Measurements from ENCODE around the gene ACOX3. TPM values are rescaled to one million over a fixed set of nuclear protein-coding genes. Genes with fewer than 3 reads are reported as not detected.
A peak's percentile ranks its signal among the peaks of the same experiment; 100 is the strongest.
"Not testable (repeated sequence)": the region's sequence is repeated elsewhere in the genome, so short reads cannot be mapped to it uniquely, and the experiment has no call there.

Gene ACOX3
- polyA plus RNA-seq, 10 donors, result 12.6 to 20.2 (median 15.5) TPM

DNA sequence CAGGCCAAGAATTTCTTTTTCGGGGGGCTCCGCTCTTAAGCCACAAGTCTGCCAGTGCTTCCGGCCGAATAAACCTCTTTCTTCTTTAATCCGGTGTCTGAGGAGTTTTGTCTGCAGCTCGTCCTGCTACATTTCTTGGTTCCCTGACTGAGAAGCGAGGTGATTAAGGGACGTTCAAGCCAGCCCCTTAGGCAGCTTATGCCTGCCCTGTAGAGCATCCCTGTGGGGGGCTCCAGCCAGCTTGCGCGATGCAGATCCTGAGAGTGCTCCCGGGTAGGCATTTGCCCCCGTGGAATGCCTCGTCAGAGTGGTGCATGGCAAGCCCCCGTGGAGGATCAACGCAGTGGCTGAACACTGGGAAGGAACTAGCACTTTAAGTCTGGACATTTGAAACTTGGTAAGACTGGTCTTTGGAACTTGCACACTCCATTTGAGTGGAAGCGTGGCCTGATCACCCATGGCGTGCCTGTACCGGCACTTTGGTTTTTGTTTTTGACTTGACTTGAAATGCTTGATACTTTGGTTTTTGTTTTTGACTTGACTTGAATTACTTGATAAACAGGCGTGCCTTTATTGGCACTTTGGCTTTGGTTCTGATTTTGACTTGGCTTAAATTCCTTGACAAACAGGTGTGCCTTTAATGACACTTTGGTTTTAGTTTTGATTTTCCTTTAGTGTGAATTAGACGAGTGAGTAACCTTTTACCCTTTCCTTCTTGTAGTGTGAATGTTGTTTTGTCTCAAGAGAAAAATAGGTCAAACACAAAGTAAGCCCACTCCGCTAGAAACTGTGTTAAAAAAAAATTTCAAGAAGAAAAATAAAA is 6.1 kb downstream of the ACOX3 start:
- DNase-seq, result no peak

DNA sequence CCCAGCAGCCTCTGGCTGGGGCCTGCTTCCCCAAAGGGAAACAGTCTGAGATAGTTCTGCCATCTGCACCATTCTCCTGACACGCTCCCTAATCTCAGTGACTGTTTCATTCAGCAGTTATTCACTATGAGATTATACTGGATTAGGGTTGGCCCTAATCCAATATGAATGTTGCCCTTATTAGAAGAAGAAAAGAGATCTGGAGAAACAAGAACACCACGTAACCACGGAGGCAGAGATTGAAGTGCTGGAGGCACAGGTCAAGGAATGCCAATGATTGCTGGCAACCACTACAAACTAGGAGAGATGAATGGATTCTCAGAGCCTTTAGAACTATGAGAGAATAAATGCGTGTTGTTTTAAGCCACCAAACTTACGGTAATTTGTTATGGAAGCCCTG is 7.4 kb downstream of the ACOX3 start:
- DNase-seq, result no peak

DNA sequence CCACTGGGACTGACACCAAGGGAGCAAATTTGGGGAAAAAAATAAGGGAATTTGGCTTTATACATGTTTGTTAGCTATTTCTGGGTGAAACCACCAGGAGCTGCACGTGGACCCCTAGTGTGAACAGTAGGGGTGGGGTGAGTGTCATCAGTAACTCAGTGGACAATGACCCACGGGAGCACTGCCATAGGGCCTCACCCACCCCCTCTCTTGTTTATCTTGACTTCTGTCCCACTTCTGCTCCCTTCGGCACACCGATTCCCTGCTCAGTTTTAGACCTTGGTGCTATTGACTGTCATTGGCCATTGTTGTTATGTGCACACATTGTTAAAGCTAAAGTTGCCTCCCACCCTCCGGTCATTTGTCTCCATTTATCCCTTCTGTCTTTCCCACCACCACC is 9.0 kb downstream of the ACOX3 start:
- DNase-seq, result no peak

DNA sequence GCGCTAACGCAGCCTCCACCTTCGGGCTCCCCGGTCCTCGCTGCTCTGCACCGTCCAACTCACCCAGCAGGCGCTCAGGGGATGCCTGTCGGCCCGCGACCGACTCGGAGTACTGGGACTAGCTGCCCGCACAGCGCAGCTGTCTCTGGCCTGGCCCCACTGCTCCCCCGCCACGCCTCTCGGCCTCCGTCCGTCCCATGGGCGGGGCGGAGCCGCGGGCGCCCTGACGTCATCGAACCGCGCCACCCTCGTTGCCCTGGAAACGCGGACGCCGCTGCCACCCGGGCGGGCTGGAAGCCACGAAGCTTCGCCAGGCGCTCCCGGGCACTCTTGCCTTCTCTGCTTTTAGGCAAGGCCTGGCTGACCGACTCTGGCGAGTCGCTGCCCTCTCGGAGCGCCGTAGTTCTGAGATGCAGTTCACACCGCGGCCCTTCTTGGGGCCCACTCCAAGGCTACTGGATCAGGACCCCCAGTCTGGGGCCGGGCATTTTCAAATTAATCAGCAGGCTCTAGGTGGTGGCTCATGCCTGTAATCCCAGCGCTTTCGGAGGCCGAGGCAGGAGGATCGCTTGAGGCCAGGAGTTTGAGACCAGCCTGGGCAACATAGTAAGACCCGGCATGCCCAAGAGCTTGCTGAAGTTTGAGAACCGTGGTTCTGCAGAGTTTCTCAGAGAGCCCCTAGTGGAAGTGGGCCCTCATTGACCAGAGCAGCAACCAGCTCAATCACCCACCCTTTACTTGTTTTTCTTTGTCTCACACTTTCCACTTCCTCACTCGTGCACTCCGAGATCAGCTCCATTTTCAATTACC is 12.0 kb downstream of the ACOX3 start:
- DNase-seq, result peak; percentile 83 to 95 (median 89)

DNA sequence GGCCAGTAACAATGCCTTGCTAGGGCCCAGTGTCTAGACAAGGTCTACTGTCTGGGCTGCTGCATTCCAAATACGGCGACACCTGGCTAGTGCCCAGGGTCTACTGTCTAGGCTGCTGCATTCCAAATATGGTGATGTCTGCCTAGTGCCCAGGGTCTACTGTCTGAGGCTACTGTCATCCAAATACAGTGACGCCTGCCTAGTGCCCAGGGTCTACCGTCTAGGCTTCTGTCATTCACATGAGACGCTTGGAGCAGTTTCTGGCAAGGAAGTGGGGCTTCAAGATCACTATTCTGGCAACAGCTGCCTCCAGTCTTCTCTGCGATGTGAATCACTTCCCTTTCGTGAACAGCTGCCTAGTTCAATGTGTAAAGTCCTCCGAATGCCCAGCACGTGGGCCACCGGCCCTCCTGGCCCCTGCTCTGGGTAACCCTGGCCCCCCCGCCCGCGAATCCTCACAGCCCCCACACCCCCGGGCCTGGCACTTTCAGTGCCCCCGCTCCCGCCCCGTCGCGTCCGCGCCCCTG is 12.7 kb downstream of the ACOX3 start:
- peak; percentile 61 to 82 (median 69) for DNase-seq

DNA sequence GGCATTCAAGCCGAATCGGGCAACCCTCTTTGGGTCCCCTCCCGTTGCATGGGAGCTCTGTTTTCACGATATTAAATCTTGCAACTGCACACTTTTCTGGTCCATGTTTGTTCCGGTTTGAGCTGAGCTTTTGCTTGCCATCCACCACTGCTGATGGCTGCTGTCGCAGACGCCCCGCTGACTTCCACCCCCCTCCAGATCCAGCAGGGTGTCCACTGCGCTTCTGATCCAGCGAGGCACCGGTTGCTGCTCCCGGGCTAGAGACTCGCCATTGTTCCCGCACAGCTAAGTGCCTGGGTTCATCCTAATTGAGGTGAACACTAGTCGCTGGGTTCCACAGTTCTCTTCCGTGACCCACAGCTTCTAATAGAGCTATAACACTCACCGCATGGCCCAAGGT is 13.3 kb downstream of the ACOX3 start:
- DNase-seq, result no peak

DNA sequence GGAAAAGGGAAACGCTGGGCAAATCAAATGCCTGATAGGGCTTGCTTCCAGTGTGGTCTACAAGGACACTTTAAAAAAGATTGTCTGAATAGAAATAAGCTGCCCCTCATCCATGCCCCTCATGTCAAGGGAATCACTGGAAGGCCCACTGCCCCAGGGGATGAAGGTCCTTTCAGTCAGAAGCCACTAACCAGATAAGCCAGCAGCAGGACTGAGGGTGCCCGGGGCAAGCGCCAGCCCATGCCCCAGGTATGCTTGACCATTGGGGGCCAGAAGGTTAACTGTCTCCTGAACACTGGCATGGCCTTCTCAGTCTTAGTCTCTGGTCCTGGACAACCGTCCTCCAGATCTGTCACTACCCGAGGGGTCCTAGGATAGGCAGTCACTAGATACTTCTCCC is 17.7 kb downstream of the ACOX3 start:
- DNase-seq, result no peak

DNA sequence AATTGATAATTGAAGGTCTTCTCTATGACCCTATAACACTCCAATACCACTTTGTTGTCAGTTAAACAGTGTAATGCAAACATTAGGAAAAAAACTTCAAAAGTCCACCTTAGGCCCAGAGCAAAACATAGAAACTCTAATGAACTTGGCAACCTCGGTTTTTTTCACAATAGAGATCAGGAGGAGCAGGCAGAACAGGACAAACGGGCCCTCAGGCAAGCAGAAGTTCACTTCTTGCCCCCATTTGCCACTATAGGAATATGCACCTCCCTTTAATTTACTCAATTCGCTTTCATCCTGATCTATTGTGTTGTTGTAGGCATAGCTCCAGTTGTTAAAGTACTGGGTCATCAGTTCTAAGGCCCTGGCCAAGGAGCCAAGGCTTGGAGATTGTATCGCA is 18.2 kb downstream of the ACOX3 start:
- no peak for DNase-seq

DNA sequence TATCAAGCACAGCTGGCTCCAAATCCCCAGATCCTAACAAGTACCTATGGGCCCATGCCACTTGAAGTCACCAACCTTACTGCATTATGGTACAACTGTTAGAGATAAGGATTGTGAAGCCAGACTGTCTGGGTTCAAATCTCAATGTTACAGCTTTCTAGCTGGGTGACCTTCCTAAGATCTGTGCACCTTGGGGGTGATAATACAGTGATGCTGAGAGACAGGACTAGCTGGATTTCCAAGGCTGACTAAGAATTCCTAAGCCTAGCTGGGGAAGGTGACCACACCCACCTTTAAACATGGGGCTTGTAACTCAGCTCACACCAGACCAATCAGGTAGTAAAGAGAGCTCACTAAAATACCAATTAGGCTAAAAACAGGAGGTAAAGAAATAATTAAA is 20.4 kb downstream of the ACOX3 start:
- not testable (repeated sequence) for DNase-seq

DNA sequence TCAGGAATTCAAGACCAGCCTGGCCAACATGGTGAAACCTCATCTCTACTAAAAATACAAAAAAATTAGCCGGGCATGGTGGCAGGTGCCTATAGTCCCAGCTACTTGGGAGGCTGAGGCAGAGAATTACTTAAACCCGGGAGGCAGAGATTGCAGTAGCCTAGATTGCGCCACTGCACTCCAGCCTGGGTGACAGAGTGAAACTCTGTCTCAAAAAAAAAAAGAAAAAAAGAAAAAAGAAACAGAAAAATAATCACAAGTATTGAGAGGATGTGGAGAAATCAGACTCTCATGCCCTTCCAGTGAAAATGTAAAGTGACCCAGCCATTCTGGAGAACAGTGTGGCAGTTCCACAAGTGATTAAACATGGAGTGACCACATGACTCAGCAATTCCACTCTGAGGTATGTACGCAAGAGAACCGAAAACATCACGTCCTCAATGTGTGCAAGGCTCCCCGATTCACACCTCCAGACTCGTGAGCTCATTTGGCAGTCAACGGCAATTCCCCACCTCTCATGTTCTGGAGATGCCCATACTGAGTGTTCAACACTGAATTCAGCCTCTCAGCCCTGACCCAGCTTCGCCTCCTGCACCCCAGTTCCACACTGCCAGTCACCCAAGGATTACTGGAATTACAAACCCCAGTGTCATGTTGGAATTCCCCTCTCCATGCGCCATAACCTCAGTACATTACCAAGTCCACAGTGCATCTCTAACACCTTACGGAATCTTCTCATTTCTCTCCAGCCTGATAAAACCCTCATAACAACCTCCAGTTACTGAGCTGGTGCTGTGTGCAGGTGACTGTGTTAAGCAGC is 21.1 kb downstream of the ACOX3 start:
- DNase-seq, result no peak

DNA sequence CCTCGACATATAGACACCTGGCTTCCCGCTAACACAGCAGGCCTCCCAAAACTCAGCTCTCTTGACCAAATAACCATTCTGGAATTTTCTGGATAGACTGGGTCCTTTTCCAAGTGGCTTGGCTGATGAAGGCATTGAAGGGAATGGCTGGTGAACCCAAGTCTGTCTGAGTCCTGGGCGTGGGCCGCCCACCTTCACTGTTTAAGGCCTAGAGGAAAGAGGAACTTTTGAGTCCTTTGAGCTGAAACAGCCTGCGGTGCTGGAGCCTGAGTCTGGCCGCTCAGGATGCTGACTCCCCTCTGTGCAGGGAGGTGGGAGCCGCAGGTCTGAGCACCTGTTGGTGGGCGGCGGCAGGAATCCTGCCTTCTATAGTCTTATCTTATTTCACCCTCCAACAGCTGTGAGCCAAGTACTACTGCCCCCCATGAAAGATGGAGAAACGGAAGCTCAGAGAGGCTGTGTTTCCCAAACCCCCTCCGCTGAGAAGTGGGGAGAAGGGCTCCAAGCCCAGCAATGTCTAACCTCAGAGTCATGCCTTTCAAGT is 23.4 kb downstream of the ACOX3 start:
- DNase-seq, result no peak

DNA sequence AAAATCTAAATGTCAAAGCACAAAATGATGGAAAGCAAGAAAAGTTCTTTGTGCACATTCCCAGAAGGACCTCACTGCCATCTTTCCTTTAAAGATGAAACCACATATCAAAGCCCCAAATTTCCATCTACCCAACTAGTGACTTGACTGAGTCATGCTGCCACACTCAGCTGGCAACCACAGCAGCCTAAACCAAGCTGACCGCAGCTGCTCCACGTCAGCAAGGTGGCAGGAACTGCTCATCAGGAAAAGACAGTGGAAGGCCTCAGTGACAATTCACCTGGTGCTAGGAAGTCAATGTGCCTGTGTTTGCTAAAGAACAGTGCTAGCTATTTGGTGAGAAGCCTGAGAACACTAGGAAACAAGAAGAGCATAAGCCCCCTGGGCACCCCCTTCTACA is 26.1 kb downstream of the ACOX3 start:
- no peak for DNase-seq

DNA sequence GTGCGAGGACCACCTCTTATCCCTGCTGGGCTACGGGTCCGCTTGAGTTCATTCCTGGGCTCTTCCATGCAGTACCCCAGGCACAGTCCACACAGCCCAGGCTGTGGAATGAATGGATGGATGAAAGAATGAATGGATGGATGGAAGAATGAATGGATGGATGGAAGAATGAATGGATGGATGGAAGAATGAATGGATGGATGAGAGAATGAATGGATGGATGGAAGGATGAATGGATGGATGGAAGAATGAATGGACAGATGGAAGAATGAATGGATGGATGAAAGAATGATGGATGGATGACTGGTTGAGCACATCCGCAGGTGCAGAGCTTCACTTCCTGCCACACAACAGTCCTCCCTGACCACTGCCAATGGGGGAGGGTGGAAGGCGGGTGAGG is 28.2 kb downstream of the ACOX3 start:
- DNase-seq, result no peak

DNA sequence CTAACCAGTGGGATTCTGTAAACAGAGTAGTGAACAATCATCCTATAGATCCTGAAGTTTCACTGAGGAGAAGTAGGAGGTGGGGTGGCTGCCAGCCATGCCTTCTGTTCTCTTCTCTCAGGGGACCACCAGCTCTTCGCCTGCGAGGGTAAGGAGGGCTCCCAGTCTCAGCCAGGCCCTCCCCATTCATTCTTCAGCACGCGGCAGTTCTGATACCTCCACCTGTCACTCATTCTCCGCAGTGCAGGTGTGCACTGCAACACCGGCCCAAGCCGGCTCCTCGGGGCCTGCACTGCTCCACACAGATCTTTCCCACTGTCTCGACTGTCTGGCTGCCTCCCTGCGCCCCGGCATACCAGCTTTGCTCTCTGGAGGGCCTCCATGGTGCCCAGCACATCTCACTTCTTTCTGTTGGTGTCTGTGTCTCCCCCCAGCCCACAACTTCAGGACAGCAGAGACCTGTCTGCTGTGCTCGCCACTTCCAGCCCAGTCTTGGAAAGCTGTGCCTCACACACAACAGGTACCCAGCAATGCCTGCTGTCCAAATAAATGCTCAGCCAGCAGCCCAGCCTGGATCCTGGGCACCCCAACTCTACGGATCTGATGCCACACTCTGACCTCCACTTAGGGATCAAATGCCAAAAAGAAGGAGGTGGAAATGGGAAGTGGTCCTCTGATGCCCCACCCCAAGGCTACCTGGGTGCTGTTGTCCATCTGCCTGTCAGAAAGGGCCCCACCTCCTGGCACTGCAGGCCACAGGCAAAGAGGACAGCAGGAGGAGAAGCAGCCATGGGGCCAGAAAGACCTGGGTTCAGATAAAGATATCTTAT is 29.0 kb downstream of the ACOX3 start:
- no peak for DNase-seq

DNA sequence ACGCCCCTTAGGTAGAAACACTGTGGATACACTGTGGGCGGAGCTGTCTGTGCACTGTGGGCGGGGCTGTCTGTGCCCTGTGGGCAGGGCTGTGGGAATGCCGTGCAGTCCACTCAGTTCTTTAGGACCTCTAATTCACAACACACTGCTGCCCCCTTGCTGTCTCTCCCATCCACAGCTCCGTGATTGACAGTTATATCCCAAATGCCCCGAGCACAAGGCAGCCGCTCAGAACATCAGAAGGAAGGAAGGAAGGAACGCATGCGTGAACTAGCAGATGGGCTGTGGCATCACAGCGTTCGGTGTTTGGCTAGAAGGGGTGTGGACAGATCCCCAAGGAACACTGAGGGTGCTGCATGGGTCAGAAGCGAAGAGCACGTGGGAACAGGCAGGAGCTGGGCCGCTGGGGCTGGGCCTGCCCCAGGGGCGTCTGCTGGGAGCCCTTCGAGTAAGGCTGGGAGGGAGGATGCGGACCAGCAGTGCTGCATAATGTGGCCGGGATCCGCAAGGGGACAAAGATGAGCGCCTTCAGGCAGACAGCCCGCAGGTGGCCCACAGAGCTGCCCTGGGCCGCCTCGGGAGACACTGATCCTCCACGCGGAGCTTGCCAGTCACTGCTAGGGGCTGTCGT is 29.8 kb downstream of the ACOX3 start:
- peak in 2 of 3 donors; percentile 59 to 73 for DNase-seq

DNA sequence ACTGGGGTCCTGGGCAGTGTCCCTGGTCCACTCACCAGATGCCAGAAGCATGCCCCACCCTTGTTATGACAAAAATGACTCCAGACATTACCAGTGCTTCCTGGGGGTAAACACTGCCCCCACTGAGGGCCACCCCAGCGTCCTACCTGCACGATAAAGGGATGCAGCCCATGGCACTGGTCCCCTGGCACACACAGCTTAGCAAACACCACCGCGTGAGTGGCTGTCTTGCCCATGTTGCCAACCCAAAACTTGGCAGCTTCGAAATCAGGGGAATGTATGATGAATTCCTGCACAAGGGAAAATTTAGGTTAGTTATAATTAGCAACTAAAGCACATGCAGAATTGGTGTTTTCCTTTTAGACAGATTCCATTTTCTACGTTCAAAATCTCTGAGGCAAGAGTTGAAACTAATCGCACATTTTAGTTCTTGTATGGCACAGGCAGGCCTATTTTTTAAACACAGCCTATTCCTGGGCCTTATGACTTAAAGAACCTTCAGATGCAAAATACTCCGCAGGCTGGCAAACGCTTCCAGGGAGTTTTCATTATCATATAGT is 30.4 kb downstream of the ACOX3 start:
- DNase-seq, result no peak

DNA sequence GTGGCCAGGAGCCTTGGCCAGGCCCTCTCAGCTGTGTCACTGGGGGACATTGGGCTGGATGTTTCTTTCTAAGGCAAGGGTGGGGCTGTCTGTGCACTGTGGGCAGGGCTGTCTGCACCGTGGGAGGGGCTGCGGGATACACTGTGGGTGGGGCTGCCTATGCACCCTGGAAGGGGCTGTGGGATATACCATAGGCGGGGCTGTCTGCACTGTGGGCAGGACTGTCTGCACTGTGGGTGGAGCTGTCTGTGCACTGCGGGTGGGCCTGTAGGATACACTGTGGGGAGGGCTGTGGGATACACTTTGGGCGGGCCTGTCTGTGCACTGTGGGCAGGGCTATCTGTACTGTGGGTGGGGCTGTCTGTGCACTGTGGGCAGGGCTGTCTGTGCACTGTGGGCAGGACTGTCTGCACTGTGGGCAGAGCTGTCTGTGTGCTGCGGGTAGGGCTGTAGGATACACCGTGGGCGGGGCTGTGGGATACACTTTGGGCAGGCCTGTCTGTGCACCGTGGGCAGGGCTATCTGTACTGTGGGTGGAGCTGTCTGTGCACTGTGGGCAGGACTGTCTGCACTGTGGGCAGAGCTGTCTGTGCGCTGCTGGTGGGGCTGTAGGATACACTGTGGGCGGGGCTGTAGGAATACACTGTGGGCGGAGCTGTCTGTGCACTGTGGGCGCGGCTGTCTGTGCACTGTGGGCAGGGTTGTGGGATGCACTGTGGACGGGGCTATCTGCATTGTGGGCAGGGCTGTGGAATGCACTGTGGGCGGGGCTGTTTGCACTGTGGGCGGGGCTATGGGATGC is 31.1 kb downstream of the ACOX3 start:
- DNase-seq, result peak; percentile 58 to 88 (median 76)

DNA sequence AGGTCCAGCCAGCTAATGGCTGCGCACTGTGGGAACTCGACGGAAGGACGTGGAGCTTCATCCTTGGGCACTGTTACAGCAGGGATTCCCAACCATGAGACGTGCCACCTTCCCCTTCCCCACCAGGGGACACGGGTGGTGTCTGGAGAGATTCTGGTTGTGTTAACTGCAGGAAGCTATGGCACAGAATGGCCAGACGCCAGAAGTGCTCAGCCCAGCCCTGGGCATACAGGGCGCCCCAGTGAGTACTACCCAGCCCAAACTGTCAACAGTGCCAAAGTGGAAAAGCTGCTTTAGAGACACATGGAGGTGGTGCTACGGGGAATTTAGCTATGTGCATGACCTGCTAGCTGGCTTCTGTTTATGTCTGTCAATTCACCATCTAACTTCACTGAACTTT is 32.8 kb downstream of the ACOX3 start:
- no peak for DNase-seq

DNA sequence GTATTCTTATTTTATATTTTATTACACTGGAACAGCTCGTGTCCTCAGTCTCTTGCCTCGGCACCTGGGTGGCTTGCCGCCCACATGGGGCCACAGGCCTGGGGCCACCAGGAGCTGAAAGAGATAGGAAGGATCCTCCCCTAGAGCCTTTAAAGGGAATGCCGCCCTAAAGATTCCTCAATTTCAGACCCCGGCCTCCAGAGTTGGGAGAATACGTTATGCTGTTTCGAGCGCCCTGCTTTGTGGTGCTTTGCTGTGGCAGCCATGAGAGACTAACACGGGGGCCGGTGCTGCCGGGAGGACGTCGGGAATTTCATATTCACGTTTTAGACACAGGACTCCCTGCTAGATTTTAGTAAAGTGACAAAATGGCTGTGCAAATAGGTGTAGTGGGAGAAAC is 33.2 kb downstream of the ACOX3 start:
- no peak for DNase-seq
